OCI-M1 (cell line): Measurements from ENCODE around the gene STARD5.
A peak's percentile ranks its signal among the peaks of the same experiment; 100 is the strongest.

Source experiments
- DNase-seq: peaks from one replicate; lab custom pipeline; 2025; lab: John Stamatoyannopoulos, UW

STARD5 gene

DNA sequence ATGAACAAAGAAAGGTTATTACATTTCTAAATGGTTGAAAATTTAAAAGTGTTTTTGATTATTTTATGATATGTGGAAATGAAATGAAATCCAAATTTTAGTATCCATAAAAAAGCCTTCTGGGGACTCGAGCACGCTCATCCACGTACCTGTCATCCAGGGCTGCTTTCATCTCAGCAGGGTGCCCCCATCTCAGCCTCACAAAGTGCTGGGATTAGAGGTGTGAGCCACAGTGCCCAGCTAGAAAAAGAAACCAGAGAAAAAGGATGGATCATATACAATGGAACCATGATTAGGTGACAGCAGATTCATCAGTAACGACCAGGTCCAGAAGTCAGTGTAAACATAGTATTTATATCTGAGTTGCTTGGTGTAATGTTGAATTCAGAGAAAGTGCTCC, 49.7 kb downstream of the STARD5 start:
- no peak for DNase-seq

- DNase-seq: no peak
Observed at GRCh38 chr15:81273855-81274254, 50.1 kb downstream of the STARD5 start.

- DNase-seq: no peak
Observed at GRCh38 chr15:81273200-81273599, 50.7 kb downstream of the STARD5 start.

DNA sequence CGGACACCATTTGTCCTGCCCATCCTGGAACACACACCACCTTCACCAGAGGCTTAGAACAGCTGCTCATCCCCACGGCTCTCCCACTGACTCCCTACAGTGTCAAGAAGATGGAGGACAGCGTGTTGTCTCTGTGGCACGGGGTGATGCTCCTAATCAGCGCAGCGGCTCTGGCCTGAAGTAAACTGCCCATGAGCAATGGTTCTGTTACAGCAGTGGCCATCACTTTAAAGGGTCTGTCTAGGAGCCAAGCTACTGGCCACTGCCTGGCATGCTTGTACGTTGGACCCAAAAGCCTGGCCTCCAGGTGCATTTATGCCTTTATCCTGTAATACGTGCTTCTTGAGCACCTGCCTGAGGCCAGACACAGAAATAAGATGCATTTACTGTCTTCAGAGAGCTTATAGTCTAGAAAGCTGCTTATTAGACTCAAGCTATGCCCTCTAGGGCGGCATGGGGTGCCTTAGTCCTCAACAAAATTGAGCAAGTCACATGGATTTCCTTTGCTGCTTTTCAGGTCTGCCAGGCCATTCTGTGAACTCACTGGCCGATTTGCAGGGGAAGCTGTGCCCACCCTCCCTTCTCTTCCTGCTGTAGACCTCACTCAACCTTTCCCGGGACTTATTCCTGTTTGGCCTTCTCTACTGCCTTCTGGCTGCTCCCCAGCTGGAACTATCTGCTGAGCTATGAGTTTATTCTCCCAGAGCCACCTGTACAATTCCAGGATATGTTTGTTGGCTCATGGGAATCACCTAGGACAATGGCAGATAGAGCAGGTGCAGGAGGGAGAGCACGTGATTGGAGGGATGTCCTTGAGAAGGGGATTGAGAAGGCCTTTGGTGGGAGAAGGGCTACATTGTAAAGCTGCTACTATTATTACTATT, 51.9 kb downstream of the STARD5 start:
- DNase-seq: no peak

- no peak for DNase-seq
Observed at GRCh38 chr15:81270781-81271491, 53.0 kb downstream of the STARD5 start.

- no peak for DNase-seq
Observed at GRCh38 chr15:81270188-81270587, 53.8 kb downstream of the STARD5 start.

GRCh38 chr15:81268881-81269601, 54.9 kb downstream of the STARD5 start:
- no peak for DNase-seq

- DNase-seq: no peak
Observed at GRCh38 chr15:81268340-81268739, 55.6 kb downstream of the STARD5 start.

- DNase-seq: peak; percentile 90
Observed at GRCh38 chr15:81265944-81266775, 57.8 kb downstream of the STARD5 start.

GRCh38 chr15:81265256-81265943, 58.5 kb downstream of the STARD5 start:
- DNase-seq: no peak

DNA sequence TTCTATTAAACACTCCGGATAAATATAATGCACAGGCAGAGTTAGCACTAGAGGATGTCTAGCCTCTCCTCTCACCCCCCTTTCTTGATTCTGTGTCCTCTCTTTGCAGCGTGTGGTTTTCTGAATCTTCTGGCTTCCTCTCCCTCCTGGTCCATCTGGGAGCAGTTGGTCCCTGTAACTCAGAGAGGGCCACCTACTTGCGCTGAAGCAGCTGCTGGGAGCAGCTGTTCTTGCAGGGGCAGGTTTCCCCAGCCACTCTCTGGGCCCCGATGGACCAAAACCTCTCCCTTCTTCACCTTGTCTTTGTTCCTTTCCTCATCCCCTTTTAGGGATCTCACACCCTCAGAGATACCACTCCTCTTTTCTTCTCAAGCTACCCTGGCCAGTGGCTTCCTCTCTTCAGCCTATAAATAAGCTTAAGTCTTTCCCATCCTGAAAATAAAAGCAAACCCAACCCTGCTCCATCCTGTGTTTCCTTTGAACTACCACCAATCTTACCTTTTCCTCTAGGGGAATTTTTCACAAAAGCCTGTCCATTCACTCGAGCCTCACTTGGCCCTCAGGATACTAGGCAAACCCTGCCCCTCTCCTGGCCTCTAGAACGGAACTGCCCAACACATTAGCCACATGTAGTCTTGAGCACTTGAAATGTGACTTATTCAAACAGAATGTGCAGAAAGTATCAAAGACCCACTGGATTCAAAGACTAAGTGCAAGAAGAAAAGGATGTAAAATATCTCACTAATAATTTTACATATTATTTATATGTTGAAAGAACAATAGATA, 59.7 kb downstream of the STARD5 start:
- DNase-seq: no peak

DNA sequence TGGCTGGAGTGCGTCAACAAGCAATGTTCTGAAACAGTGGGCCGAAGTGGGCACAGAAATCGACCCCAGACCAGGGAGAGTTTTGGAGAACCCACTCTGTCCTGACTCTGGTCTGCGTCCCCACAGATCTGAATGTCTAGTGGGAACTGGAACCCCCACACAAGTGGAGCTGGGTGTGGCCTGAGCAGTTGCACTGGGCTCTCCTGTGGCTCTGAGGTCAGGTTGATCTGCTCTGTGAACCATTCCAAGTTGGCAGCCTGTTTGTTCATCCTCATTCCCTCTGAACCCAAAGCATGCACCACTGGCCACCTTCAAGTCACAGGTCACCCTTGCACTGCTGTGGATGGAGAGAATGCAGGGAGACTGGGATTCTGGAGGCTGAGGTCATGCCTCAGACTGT, 60.5 kb downstream of the STARD5 start:
- no peak for DNase-seq

GRCh38 chr15:81261172-81261811, 62.6 kb downstream of the STARD5 start:
- no peak for DNase-seq

GRCh38 chr15:81259760-81260298, 64.1 kb downstream of the STARD5 start:
- no peak for DNase-seq
